Measurements from ENCODE around the gene ANKRD34A. TPM values are rescaled to one million over a fixed set of nuclear protein-coding genes. Genes with fewer than 3 reads are reported as not detected.

The ANKRD34A gene
- total RNA-seq, 4 donors from 2014 or later = 0.39 to 2.4 (median 1.3) TPM

DNA sequence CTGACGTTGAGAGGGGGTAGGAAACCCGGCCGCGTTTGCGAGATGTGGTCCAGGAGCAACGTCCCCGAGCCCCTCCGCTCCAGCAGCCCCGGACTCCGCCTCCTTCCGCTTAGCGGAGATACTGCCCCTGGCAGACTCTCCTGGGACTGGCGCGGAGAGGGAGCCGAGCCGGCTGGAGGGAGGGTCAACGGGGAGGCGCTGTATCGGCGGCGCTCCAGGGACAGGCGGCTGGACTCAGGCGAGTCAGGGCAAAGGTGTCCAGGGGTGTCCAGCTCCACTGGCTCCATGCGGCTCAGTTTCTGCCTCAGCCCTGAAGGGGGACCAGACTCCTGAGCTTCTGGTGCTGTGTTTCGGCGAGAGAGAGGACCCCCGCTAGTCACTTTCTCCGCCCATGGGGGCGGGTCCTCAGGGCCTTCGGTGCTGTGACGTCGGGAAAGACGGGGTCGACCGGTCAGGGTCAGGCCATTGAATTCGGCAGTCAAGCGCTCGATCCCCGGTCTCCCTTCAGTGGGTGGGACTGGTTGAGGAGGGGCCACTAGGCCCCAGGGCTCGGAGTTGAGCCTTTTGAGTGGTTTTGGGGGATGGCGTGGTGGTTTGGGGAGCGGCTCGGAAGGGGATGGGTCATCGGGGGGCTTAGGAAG lies 3.8 kb downstream of the ANKRD34A start:
- Histone ChIP-seq H3K4me3 (peak overlapping the region; percentile 50 to 79 (median 61)), H3K27ac (peak overlapping the region; percentile 84 to 97 (median 94)), H3K27me3 (no peaks in the 10 kb centered on the region), H3K36me3 (no peaks in the 10 kb centered on the region), H3K4me1 (peaks cover 0 to 77% (median 38%) of the 10 kb centered on the region in 4 donors), H3K9me3 (no peaks in the 10 kb centered on the region)
- peak in 1 of 2 donors; percentile 83 for TF ChIP-seq EP300 (IDR thresholded peaks at IDR 0.05)
- TF ChIP-seq, protein P1, sequence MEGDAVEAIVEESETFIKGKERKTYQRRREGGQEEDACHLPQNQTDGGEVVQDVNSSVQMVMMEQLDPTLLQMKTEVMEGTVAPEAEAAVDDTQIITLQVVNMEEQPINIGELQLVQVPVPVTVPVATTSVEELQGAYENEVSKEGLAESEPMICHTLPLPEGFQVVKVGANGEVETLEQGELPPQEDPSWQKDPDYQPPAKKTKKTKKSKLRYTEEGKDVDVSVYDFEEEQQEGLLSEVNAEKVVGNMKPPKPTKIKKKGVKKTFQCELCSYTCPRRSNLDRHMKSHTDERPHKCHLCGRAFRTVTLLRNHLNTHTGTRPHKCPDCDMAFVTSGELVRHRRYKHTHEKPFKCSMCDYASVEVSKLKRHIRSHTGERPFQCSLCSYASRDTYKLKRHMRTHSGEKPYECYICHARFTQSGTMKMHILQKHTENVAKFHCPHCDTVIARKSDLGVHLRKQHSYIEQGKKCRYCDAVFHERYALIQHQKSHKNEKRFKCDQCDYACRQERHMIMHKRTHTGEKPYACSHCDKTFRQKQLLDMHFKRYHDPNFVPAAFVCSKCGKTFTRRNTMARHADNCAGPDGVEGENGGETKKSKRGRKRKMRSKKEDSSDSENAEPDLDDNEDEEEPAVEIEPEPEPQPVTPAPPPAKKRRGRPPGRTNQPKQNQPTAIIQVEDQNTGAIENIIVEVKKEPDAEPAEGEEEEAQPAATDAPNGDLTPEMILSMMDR (IDR thresholded peaks at IDR 0.05) = peak in 4 of 5 experiments; percentile 11 to 39 (median 21)
- TF ChIP-seq POLR2A (IDR thresholded peaks at IDR 0.05) = peak; percentile 23 to 73
- 0% methylated on average over 20 to 43 of the region's 44 CpGs for WGBS, 2 donors
- DNase-seq (ENCODE audit: low spot score in 2 of 2) = no peak

DNA sequence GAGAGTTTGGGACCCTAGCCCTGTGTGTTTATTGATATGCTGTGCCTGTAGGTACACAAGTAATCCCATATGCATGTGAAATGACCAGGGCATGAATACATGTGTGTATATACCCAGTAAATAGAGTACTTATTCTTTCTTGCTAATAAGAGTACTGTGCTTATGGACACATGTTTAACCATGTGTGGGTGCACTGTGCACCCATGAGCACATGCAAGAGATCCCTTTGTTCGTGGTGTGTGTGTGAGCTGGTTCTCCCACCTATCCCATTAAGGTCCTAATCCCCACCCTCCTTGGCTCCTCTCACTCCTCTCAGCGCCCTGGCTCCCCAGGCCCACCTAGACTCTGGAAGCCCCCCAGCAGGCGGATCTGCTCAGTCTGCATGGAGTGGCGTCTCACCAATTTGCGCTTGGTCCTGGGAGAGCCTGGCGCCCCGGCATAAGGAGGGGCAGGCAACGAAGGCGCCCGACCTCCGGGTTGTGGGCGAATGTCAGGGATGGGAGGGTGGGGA lies 4.4 kb downstream of the ANKRD34A start:
- TF ChIP-seq EP300 (IDR thresholded peaks at IDR 0.05) = no peak
- no peak for TF ChIP-seq POLR2A (IDR thresholded peaks at IDR 0.05)
- TF ChIP-seq, protein P1 (IDR thresholded peaks at IDR 0.05) = no peak
- no peaks in the 10 kb centered on the region for H3K27me3 ChIP-seq
- no peaks in the 10 kb centered on the region for H3K9me3 ChIP-seq
- H3K36me3 ChIP-seq = no peaks in the 10 kb centered on the region
- H3K4me1 ChIP-seq = peaks cover 0 to 77% (median 41%) of the 10 kb centered on the region in 4 donors
- H3K27ac ChIP-seq = peak overlapping the region; percentile 84 to 97 (median 94)
- DNase-seq (ENCODE audit: low spot score in 2 of 2) = no peak
- H3K4me3 ChIP-seq = peak overlapping the region; percentile 50 to 79 (median 61)
- WGBS, 2 donors = 9 to 11% methylated on average over 7 to 12 of the region's 12 CpGs

DNA sequence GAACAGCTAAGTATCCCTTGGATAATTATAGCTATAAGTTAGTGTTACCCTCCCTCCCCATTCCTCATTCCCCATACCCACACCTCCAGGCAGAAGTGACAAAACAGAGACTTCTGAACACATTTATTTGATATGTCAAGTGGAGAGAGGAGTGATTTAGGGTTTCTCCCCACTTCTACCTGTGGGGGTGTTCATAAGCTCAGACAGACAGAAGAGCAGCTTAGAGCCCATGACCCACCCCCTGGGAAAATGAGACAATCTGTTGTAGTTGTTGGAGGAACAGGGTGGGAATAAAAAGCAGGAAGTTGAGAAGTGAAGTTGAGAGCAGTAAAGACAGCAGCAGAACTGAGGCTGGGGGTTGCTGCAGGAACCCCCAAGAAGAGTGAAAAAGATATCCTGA lies 5.0 kb downstream of the ANKRD34A start:
- H3K9me3 ChIP-seq = no peaks in the 10 kb centered on the region
- TF ChIP-seq POLR2A (IDR thresholded peaks at IDR 0.05) (no peak), EP300 (IDR thresholded peaks at IDR 0.05) (no peak)
- TF ChIP-seq, protein P1 (IDR thresholded peaks at IDR 0.05) = no peak
- peak overlapping the region; percentile 84 to 97 (median 94) for H3K27ac ChIP-seq
- H3K4me3 ChIP-seq = no peak overlapping the region
- no peaks in the 10 kb centered on the region for H3K27me3 ChIP-seq
- peaks cover 0 to 81% (median 45%) of the 10 kb centered on the region in 4 donors for H3K4me1 ChIP-seq
- H3K36me3 ChIP-seq = no peaks in the 10 kb centered on the region
- DNase-seq (ENCODE audit: low spot score in 2 of 2) = no peak

DNA sequence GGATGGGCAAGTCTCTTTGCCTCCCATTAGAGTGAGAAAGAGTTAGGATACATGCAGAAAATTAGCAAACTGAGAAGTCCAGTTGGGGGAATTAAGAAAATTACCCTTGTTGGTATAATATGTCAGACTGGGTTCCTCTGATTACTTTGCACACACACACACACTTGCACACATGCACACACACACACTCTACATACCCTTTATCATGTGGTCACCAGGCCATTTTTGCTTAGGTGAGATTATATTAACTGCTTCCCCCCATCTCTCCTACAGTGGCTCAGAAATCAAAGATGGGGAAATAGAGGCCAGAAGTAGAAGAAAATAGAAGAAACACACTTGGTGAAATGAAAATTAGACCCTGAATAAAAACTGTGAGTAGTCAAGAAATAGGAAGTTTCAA lies 5.6 kb downstream of the ANKRD34A start:
- Histone ChIP-seq H3K4me1 (peaks cover 0 to 83% (median 44%) of the 10 kb centered on the region in 4 donors), H3K27ac (peak overlapping the region; percentile 91 to 97 (median 96)), H3K9me3 (no peaks in the 10 kb centered on the region), H3K27me3 (no peaks in the 10 kb centered on the region), H3K4me3 (no peak overlapping the region), H3K36me3 (no peaks in the 10 kb centered on the region)
- TF ChIP-seq, protein P1 (IDR thresholded peaks at IDR 0.05) = no peak
- TF ChIP-seq POLR2A (IDR thresholded peaks at IDR 0.05) = no peak
- TF ChIP-seq EP300 (IDR thresholded peaks at IDR 0.05) = no peak
- no peak for DNase-seq (ENCODE audit: low spot score in 2 of 2)

All from tibial nerve (tissue), 4 donors.